Measurements from ENCODE around the gene CALHM1.

Gene CALHM1

GRCh38 chr10:103470761-103471653 is 12.3 kb upstream of the CALHM1 start:
- Histone ChIP-seq H3K4me3 (ENCODE audit: low read length, poor library complexity, severe bottlenecking) (peak overlapping the region; percentile 64), H3K79me2 (ENCODE audit: insufficient read depth, low read length) (no peaks in the 10 kb centered on the region), H4K20me1 (ENCODE audit: insufficient read depth, low read length, poor library complexity, severe bottlenecking) (no peaks in the 10 kb centered on the region), H3K36me3 (ENCODE audit: insufficient read depth, low read length) (no peaks in the 10 kb centered on the region), H3F3A (ENCODE audit: low read depth) (peaks cover 6% of the 10 kb centered on the region; the same call in 1 of the 2 replicates), H3K9ac (ENCODE audit: low read depth, low read length, poor library complexity, severe bottlenecking) (peak overlapping the region; percentile 81), H3K4me1 (ENCODE audit: insufficient read depth, low read length, poor library complexity, severe bottlenecking) (peaks cover 62% of the 10 kb centered on the region), H3K4me2 (ENCODE audit: low read depth, low read length, poor library complexity, severe bottlenecking) (peak overlapping the region; percentile 77), H3K9me2 (replicated peaks; ENCODE audit: low read depth, low read length) (no peaks in the 10 kb centered on the region), H3K9me3 (ENCODE audit: insufficient read depth, low read depth, low read length) (no peaks in the 10 kb centered on the region), H3K27me3 (ENCODE audit: insufficient read depth, low read length, poor library complexity, severe bottlenecking) (no peaks in the 10 kb centered on the region), H2AFZ (ENCODE audit: low read length) (no peak overlapping the region)
- TF ChIP-seq CTCF (conservative IDR thresholded peaks at IDR 0.05; ENCODE audit: low read length) (no peak), EZH2phosphoT487 (IDR thresholded peaks at IDR 0.05; ENCODE audit: borderline replicate concordance) (no peak)

GRCh38 chr10:103469201-103469600 is 10.5 kb upstream of the CALHM1 start:
- Histone ChIP-seq H3K4me1 (ENCODE audit: insufficient read depth, low read length, poor library complexity, severe bottlenecking) (peaks cover 62% of the 10 kb centered on the region), H3K9me2 (replicated peaks; ENCODE audit: low read depth, low read length) (no peaks in the 10 kb centered on the region)

GRCh38 chr10:103467406-103467805 is 8.7 kb upstream of the CALHM1 start:
- no peak overlapping the region for H3K4me2 ChIP-seq (ENCODE audit: low read depth, low read length, poor library complexity, severe bottlenecking)

More at GRCh38 chr10:103469201-103469600, 10.5 kb upstream of the CALHM1 start:
- Histone ChIP-seq H3K79me2 (ENCODE audit: insufficient read depth, low read length) (no peaks in the 10 kb centered on the region), H2AFZ (ENCODE audit: low read length) (no peak overlapping the region), H3K4me2 (ENCODE audit: low read depth, low read length, poor library complexity, severe bottlenecking) (no peak overlapping the region), H3K4me3 (ENCODE audit: low read length, poor library complexity, severe bottlenecking) (no peak overlapping the region), H3K9ac (ENCODE audit: low read depth, low read length, poor library complexity, severe bottlenecking) (no peak overlapping the region), H3K9me3 (ENCODE audit: insufficient read depth, low read depth, low read length) (no peaks in the 10 kb centered on the region), H3K36me3 (ENCODE audit: insufficient read depth, low read length) (no peaks in the 10 kb centered on the region), H3F3A (ENCODE audit: low read depth) (peaks cover 6% of the 10 kb centered on the region; the same call in 1 of the 2 replicates), H3K27me3 (ENCODE audit: insufficient read depth, low read length, poor library complexity, severe bottlenecking) (no peaks in the 10 kb centered on the region), H4K20me1 (ENCODE audit: insufficient read depth, low read length, poor library complexity, severe bottlenecking) (no peaks in the 10 kb centered on the region)
- TF ChIP-seq EZH2phosphoT487 (IDR thresholded peaks at IDR 0.05; ENCODE audit: borderline replicate concordance) = no peak

More at GRCh38 chr10:103467406-103467805, 8.7 kb upstream of the CALHM1 start:
- Histone ChIP-seq H3K79me2 (ENCODE audit: insufficient read depth, low read length) (no peaks in the 10 kb centered on the region), H4K20me1 (ENCODE audit: insufficient read depth, low read length, poor library complexity, severe bottlenecking) (no peaks in the 10 kb centered on the region), H3K9ac (ENCODE audit: low read depth, low read length, poor library complexity, severe bottlenecking) (no peak overlapping the region), H3K36me3 (ENCODE audit: insufficient read depth, low read length) (no peaks in the 10 kb centered on the region), H3K9me3 (ENCODE audit: insufficient read depth, low read depth, low read length) (no peaks in the 10 kb centered on the region), H3K9me2 (replicated peaks; ENCODE audit: low read depth, low read length) (no peaks in the 10 kb centered on the region), H2AFZ (ENCODE audit: low read length) (0 out of 2 replicates have a peak overlapping the region, but pooled peaks have one; percentile 32), H3F3A (ENCODE audit: low read depth) (peaks cover 6% of the 10 kb centered on the region; the same call in 1 of the 2 replicates), H3K27me3 (ENCODE audit: insufficient read depth, low read length, poor library complexity, severe bottlenecking) (no peaks in the 10 kb centered on the region), H3K4me3 (ENCODE audit: low read length, poor library complexity, severe bottlenecking) (no peak overlapping the region), H3K4me1 (ENCODE audit: insufficient read depth, low read length, poor library complexity, severe bottlenecking) (peaks cover 53% of the 10 kb centered on the region)
- TF ChIP-seq EZH2phosphoT487 (IDR thresholded peaks at IDR 0.05; ENCODE audit: borderline replicate concordance) (no peak), CTCF (conservative IDR thresholded peaks at IDR 0.05; ENCODE audit: low read length) (no peak)
